ENCODE measurements around the gene KRT23.

The KRT23 gene

GRCh38 chr17:40879026-40879425 lies 58.4 kb downstream of the KRT23 start:
- Histone ChIP-seq H3K27ac (ENCODE audit: insufficient read depth, low read length, poor library complexity, severe bottlenecking) (no peak overlapping the region), H3K4me3 (ENCODE audit: insufficient read depth, low read depth, low read length, poor library complexity, severe bottlenecking) (no peak overlapping the region), H3K27me3 (replicated peaks; ENCODE audit: control insufficient read depth, insufficient read depth, low read length, poor library complexity, severe bottlenecking) (no peaks in the 10 kb centered on the region), H3K9me3 (ENCODE audit: control insufficient read depth, low read length) (no peaks in the 10 kb centered on the region), H3K36me3 (ENCODE audit: control insufficient read depth, insufficient read depth, low read length) (no peaks in the 10 kb centered on the region), H3K4me1 (ENCODE audit: control insufficient read depth, insufficient read depth, low read length, poor library complexity, severe bottlenecking) (no peaks in the 10 kb centered on the region)
- no peak for DNase-seq

- no peaks in the 10 kb centered on the region for H3K9me3 ChIP-seq (ENCODE audit: control insufficient read depth, low read length)
- no peaks in the 10 kb centered on the region for H3K36me3 ChIP-seq (ENCODE audit: control insufficient read depth, insufficient read depth, low read length)
- H3K27me3 ChIP-seq (replicated peaks; ENCODE audit: control insufficient read depth, insufficient read depth, low read length, poor library complexity, severe bottlenecking): no peaks in the 10 kb centered on the region
- no peak overlapping the region for H3K4me3 ChIP-seq (ENCODE audit: insufficient read depth, low read depth, low read length, poor library complexity, severe bottlenecking)
- H3K27ac ChIP-seq (ENCODE audit: insufficient read depth, low read length, poor library complexity, severe bottlenecking): no peak overlapping the region
- DNase-seq: no peak
- no peaks in the 10 kb centered on the region for H3K4me1 ChIP-seq (ENCODE audit: control insufficient read depth, insufficient read depth, low read length, poor library complexity, severe bottlenecking)
Measured at GRCh38 chr17:40878044-40878443, 59.4 kb downstream of the KRT23 start.

- Histone ChIP-seq H3K27ac (ENCODE audit: insufficient read depth, low read length, poor library complexity, severe bottlenecking) (no peak overlapping the region), H3K4me3 (ENCODE audit: insufficient read depth, low read depth, low read length, poor library complexity, severe bottlenecking) (no peak overlapping the region), H3K36me3 (ENCODE audit: control insufficient read depth, insufficient read depth, low read length) (no peaks in the 10 kb centered on the region), H3K9me3 (ENCODE audit: control insufficient read depth, low read length) (no peaks in the 10 kb centered on the region), H3K27me3 (replicated peaks; ENCODE audit: control insufficient read depth, insufficient read depth, low read length, poor library complexity, severe bottlenecking) (no peaks in the 10 kb centered on the region), H3K4me1 (ENCODE audit: control insufficient read depth, insufficient read depth, low read length, poor library complexity, severe bottlenecking) (no peaks in the 10 kb centered on the region)
- no peak for DNase-seq
Measured at GRCh38 chr17:40873801-40874200, 63.6 kb downstream of the KRT23 start.

- H3K27me3 ChIP-seq (replicated peaks; ENCODE audit: control insufficient read depth, insufficient read depth, low read length, poor library complexity, severe bottlenecking): no peaks in the 10 kb centered on the region
- no peak overlapping the region for H3K27ac ChIP-seq (ENCODE audit: insufficient read depth, low read length, poor library complexity, severe bottlenecking)
- no peaks in the 10 kb centered on the region for H3K9me3 ChIP-seq (ENCODE audit: control insufficient read depth, low read length)
- DNase-seq: no peak
- no peaks in the 10 kb centered on the region for H3K36me3 ChIP-seq (ENCODE audit: control insufficient read depth, insufficient read depth, low read length)
- H3K4me3 ChIP-seq (ENCODE audit: insufficient read depth, low read depth, low read length, poor library complexity, severe bottlenecking): no peak overlapping the region
- no peaks in the 10 kb centered on the region for H3K4me1 ChIP-seq (ENCODE audit: control insufficient read depth, insufficient read depth, low read length, poor library complexity, severe bottlenecking)
Measured at GRCh38 chr17:40873255-40873654, 64.2 kb downstream of the KRT23 start.

Measured in effector memory CD4-positive, alpha-beta T cell (primary cell).